SK-N-SH treated with all-trans-retinoic acid at 6 μM for 48 hours (cell line): Measurements from ENCODE around the gene PSME1.

Experiments used
- ATAC-seq: fragments of 200-7000 bp; cut with Tn5 transposase; 3 replicates; pipeline ENCODE4 v1.9.1; 2020; ENCODE audit warnings: mild to moderate bottlenecking, moderate library complexity
- CREB5 ChIP-seq: fragments of 250-450 bp; sonication (Bioruptor Pico); IDR thresholded peaks from 2 replicates; pipeline ENCODE4 v1.5.1; 2020; ENCODE audit warnings: low read depth, mild to moderate bottlenecking, moderate library complexity
- CSDC2 ChIP-seq: fragments of 250-450 bp; sonication (Bioruptor Pico); IDR thresholded peaks from 2 replicates; pipeline ENCODE4 v1.5.0; 2020; ENCODE audit warnings: mild to moderate bottlenecking, moderate library complexity
- ESRRG ChIP-seq: fragments of 250-450 bp; sonication (Bioruptor Pico); IDR thresholded peaks from 2 replicates; pipeline ENCODE4 v1.6.1; 2021; ENCODE audit warnings: mild to moderate bottlenecking
- GLIS3 ChIP-seq: fragments of 250-450 bp; sonication (Bioruptor Pico); IDR thresholded peaks from 2 replicates; pipeline ENCODE4 v1.5.0; 2020; ENCODE audit warnings: mild to moderate bottlenecking, moderate library complexity
- ISL1 ChIP-seq: fragments of 250-450 bp; sonication (Bioruptor Pico); IDR thresholded peaks from 2 replicates; pipeline ENCODE4 v2.1.2; 2022; ENCODE audit warnings: mild to moderate bottlenecking, moderate library complexity
- OSR1 ChIP-seq: fragments of 250-450 bp; sonication (Bioruptor Pico); IDR thresholded peaks from 2 replicates; pipeline ENCODE4 v1.8.0; 2022; ENCODE audit warnings: moderate library complexity, mild to moderate bottlenecking, inconsistent platforms
- PATZ1 ChIP-seq: fragments of 250-450 bp; sonication (Bioruptor Pico); IDR thresholded peaks from 2 replicates; pipeline ENCODE4 v1.8.0; 2020; ENCODE audit warnings: mild to moderate bottlenecking, moderate library complexity, borderline replicate concordance
- POU6F1 ChIP-seq: fragments of 250-450 bp; sonication (Bioruptor Pico); IDR thresholded peaks from 2 replicates; pipeline ENCODE4 v1.8.0; 2021; ENCODE audit warnings: low read depth, mild to moderate bottlenecking, moderate library complexity, borderline replicate concordance
- PPARA ChIP-seq: fragments of 250-450 bp; sonication (Bioruptor Pico); IDR thresholded peaks from 2 replicates; pipeline ENCODE4 v1.5.0; 2020; ENCODE audit warnings: mild to moderate bottlenecking, borderline replicate concordance
- RARB ChIP-seq: fragments of 250-450 bp; sonication (Bioruptor Pico); IDR thresholded peaks from 2 replicates; pipeline ENCODE4 v1.8.0; 2021; ENCODE audit warnings: mild to moderate bottlenecking, moderate library complexity
- SNAI2 ChIP-seq: fragments of 250-450 bp; sonication (Bioruptor Pico); IDR thresholded peaks from 2 replicates; pipeline ENCODE4 v1.5.0; 2020; ENCODE audit warnings: mild to moderate bottlenecking, moderate library complexity
- TCF4 ChIP-seq: fragments of 250-450 bp; sonication (Bioruptor Pico); IDR thresholded peaks from 2 replicates; pipeline ENCODE4 v1.8.0; 2021; ENCODE audit warnings: mild to moderate bottlenecking, moderate library complexity, borderline replicate concordance
- TOX ChIP-seq: fragments of 250-450 bp; sonication (Bioruptor Pico); IDR thresholded peaks from 2 replicates; pipeline ENCODE4 v1.8.0; 2021; ENCODE audit warnings: mild to moderate bottlenecking, moderate library complexity, borderline replicate concordance
- TSHZ2 ChIP-seq: fragments of 250-450 bp; sonication (Bioruptor Pico); IDR thresholded peaks from 2 replicates; pipeline ENCODE4 v1.5.0; 2020; ENCODE audit warnings: mild to moderate bottlenecking, moderate library complexity
- ZC3H10 ChIP-seq: fragments of 250-450 bp; sonication (Bioruptor Pico); IDR thresholded peaks from 2 replicates; pipeline ENCODE4 v1.5.1; 2021; ENCODE audit warnings: mild to moderate bottlenecking, moderate library complexity
- ZNF565 ChIP-seq: fragments of 450-650 bp; formaldehyde crosslinking; conservative IDR thresholded peaks from 2 replicates; pipeline ENCODE4 v1.5.0; 2020; ENCODE audit warnings: low read depth, mild to moderate bottlenecking, moderate library complexity
- ZNF70 ChIP-seq: fragments of 450-650 bp; formaldehyde crosslinking; IDR thresholded peaks from 2 replicates; pipeline ENCODE4 v1.5.0; 2020; ENCODE audit warnings: mild to moderate bottlenecking, moderate library complexity
- ZNF8 ChIP-seq: fragments of 450-650 bp; formaldehyde crosslinking; IDR thresholded peaks from 2 replicates; pipeline ENCODE4 v1.5.0; 2020; ENCODE audit warnings: mild to moderate bottlenecking, moderate library complexity

The PSME1 gene

GRCh38 chr14:24133735-24134134, 2.3 kb upstream of the PSME1 start:
- ATAC-seq, result no peak
- no peak for TF ChIP-seq ZNF8 (CRISPR knock-in tag)
- no peak for TF ChIP-seq ISL1 (CRISPR knock-in tag)
- TF ChIP-seq PPARA (CRISPR knock-in tag), result no peak
- no peak for TF ChIP-seq ZNF70 (CRISPR knock-in tag)

GRCh38 chr14:24135584-24135833, 485 bp upstream of the PSME1 start:
- TF ChIP-seq SNAI2 (CRISPR knock-in tag) (0 out of 2 replicates have a peak, but pooled peaks have one; percentile 28), ZNF8 (CRISPR knock-in tag) (no peak)
- ATAC-seq, result no peak; the same call in 1 of the 3 replicates

- ATAC-seq, result no peak
- TF ChIP-seq TOX (CRISPR knock-in tag), result no peak
- no peak for TF ChIP-seq SNAI2 (CRISPR knock-in tag)
- TF ChIP-seq CREB5 (CRISPR knock-in tag), result no peak
- no peak for TF ChIP-seq GLIS3 (CRISPR knock-in tag)
- TF ChIP-seq ZNF565 (CRISPR knock-in tag), result no peak
- no peak for TF ChIP-seq RARB
- no peak for TF ChIP-seq TCF4
- no peak for TF ChIP-seq ISL1 (CRISPR knock-in tag)
- no peak for TF ChIP-seq ZNF8 (CRISPR knock-in tag)
- no peak for TF ChIP-seq OSR1 (CRISPR knock-in tag)
- no peak for TF ChIP-seq ESRRG
- no peak for TF ChIP-seq POU6F1 (CRISPR knock-in tag)
- TF ChIP-seq PATZ1 (CRISPR knock-in tag), result no peak
Observed at GRCh38 chr14:24136684-24137528, 912 bp downstream of the PSME1 start.

- ATAC-seq, result no peak
- no peak for TF ChIP-seq CREB5 (CRISPR knock-in tag)
- TF ChIP-seq PATZ1 (CRISPR knock-in tag), result no peak
- TF ChIP-seq ZC3H10 (CRISPR knock-in tag), result no peak
- no peak for TF ChIP-seq ESRRG
- no peak for TF ChIP-seq TOX (CRISPR knock-in tag)
- TF ChIP-seq RARB, result no peak
- no peak for TF ChIP-seq TCF4
- no peak for TF ChIP-seq OSR1 (CRISPR knock-in tag)
- TF ChIP-seq ZNF565 (CRISPR knock-in tag), result no peak
- no peak for TF ChIP-seq POU6F1 (CRISPR knock-in tag)
- no peak for TF ChIP-seq ISL1 (CRISPR knock-in tag)
- no peak for TF ChIP-seq TSHZ2
- TF ChIP-seq CSDC2 (CRISPR knock-in tag), result no peak
Observed at GRCh38 chr14:24137529-24138395, 1.8 kb downstream of the PSME1 start.
